Kidney (tissue), 14 donors: ENCODE data around the gene CDC42EP3. TPM values are rescaled to one million over a fixed set of nuclear protein-coding genes. Genes with fewer than 3 reads are reported as not detected.
A peak's percentile ranks its signal among the peaks of the same experiment; 100 is the strongest.

Experiments
- DNase-seq, 5 donors: peaks; one replicate each; pipeline ENCODE4 v3.0.0-alpha.2; 2013 to 2020
- FAIRE-seq: peaks from 2 replicates; lab custom pipeline; 2012; peaks lifted over from hg19 to GRCh38; lab: Jason Lieb, UNC
- H3K27ac ChIP-seq, 2 donors: one replicate each; pipeline ENCODE4 v1.7.0; 2013; ENCODE audit warnings: low read depth in 2 of 2, low read length in 2 of 2, inconsistent platforms in 1 of 2
- H3K27me3 ChIP-seq: one replicate; pipeline ENCODE4 v1.7.1; 2013; ENCODE audit warnings: low read length, inconsistent platforms; ENCODE audit not compliant: control insufficient read depth, insufficient read depth
- H3K36me3 ChIP-seq, 3 donors: one replicate each; pipeline versions ENCODE4 v1.7.0 to v1.7.1; 2013; ENCODE audit warnings: low read length in 3 of 3, control low read depth in 1 of 3, inconsistent platforms in 1 of 3; ENCODE audit not compliant: insufficient read depth in 3 of 3, control insufficient read depth in 2 of 3
- H3K4me1 ChIP-seq, 3 donors: one replicate each; pipeline versions ENCODE4 v1.7.0 to v1.7.1; 2013; ENCODE audit warnings: low read length in 3 of 3, inconsistent platforms in 1 of 3, low read depth in 1 of 3; ENCODE audit not compliant: control insufficient read depth in 2 of 3, insufficient read depth in 2 of 3
- H3K4me3 ChIP-seq, 3 donors: one replicate each; pipeline versions ENCODE4 v1.7.0 to v1.8.1; 2013; ENCODE audit warnings: low read length in 3 of 3, control low read depth in 1 of 3, inconsistent platforms in 1 of 3
- H3K9ac ChIP-seq, 3 donors: one replicate each; pipeline versions ENCODE4 v1.7.0 to v1.7.1; 2013; ENCODE audit warnings: low read length in 3 of 3, control low read depth in 1 of 3, inconsistent platforms in 1 of 3
- H3K9me3 ChIP-seq, 3 donors: one replicate each; pipeline versions ENCODE4 v1.7.0 to v1.7.1; 2013; ENCODE audit warnings: low read length in 3 of 3, control low read depth in 1 of 3, inconsistent platforms in 1 of 3; ENCODE audit not compliant: control insufficient read depth in 2 of 3, insufficient read depth in 1 of 3
- intact Hi-C: fragments of 100-400 bp; cut with DNase I; formaldehyde crosslinking; loops from one replicate; pipeline ENCODE4 v1.11.1; 2022
- polyA plus RNA-seq: library from polyadenylated mRNA; stranded (reverse); fragments of 350-450 nt; fragmentation: Illumina TruSeq; extraction: RNeasy Lipid Tissue Mini Kit (QIAGEN cat#74804); gene quantifications from one replicate; pipeline ENCODE4 v1.2.3, GENCODE V29; 2014; ENCODE audit warnings: low read depth, low replicate concordance; ENCODE audit not compliant: insufficient read depth
- total RNA-seq: library from RNA; stranded (reverse); fragmentation: NEBNext Ultra II Directional; extraction: Animal tissue kit (Norgen Biotek cat#: 25700); gene quantifications from one replicate; pipeline ENCODE4 v1.2.1, GENCODE V29; 2021
- TF ChIP-seq, protein P1 (sequence below): IDR thresholded peaks from 3 replicates; pipeline ENCODE4 v1.5.1; 2012; ENCODE audit warnings: mild to moderate bottlenecking, moderate library complexity, borderline replicate concordance; ENCODE audit not compliant: insufficient read depth; ENCODE audit errors: extremely low read depth
- donor health status: control.
- donor health status: control.
- donor health status: control.
- donor health status: control.
- donor health status: control.
- donor health status: DM: yes; HTN: yes; CAD: no.
- donor health status: Normal renal cell carcinoma (clear cell type).

CDC42EP3 gene
- total and polyA plus RNA-seq, 2 donors from 2014 or later: 21.3 to 34.1 TPM

DNA sequence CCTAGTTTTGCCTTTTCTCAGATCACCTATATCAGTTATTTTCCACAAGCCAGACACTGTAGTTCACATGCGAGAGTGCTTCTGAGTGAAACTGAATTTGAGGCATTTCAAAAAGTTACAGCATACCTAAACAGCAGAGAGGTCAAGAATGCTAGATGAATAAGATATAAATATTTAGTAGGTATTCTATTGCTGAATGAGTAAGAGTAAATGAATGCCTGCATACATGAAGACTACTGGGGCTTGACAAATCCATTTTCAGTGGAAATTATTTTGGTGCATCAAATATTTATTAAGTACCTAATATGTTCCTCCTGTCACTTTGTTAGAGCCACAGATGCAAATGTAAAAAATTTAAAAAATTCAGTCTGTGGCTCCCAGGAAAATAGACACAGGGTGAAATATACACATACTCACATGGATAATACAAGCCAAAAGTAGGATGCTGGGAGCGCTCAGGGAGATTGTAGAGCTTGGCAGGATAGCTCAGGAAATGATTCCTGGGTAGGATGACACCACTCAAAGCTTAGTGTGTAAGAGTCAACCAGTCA is 27.6 kb upstream of the CDC42EP3 start:
- FAIRE-seq: no peak
- no peak overlapping the region for H3K27ac ChIP-seq
- no peaks in the 10 kb centered on the region for H3K27me3 ChIP-seq
- no peak overlapping the region for H3K9ac ChIP-seq
- DNase-seq: peak in 2 of 5 donors; percentile 22 to 35
- H3K4me3 ChIP-seq: no peak overlapping the region
- intact Hi-C loops: no loop called here
- H3K9me3 ChIP-seq: no peaks in the 10 kb centered on the region
- no peaks in the 10 kb centered on the region for H3K36me3 ChIP-seq
- H3K4me1 ChIP-seq: no peaks in the 10 kb centered on the region
- TF ChIP-seq, protein P1, sequence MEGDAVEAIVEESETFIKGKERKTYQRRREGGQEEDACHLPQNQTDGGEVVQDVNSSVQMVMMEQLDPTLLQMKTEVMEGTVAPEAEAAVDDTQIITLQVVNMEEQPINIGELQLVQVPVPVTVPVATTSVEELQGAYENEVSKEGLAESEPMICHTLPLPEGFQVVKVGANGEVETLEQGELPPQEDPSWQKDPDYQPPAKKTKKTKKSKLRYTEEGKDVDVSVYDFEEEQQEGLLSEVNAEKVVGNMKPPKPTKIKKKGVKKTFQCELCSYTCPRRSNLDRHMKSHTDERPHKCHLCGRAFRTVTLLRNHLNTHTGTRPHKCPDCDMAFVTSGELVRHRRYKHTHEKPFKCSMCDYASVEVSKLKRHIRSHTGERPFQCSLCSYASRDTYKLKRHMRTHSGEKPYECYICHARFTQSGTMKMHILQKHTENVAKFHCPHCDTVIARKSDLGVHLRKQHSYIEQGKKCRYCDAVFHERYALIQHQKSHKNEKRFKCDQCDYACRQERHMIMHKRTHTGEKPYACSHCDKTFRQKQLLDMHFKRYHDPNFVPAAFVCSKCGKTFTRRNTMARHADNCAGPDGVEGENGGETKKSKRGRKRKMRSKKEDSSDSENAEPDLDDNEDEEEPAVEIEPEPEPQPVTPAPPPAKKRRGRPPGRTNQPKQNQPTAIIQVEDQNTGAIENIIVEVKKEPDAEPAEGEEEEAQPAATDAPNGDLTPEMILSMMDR: no peak

DNA sequence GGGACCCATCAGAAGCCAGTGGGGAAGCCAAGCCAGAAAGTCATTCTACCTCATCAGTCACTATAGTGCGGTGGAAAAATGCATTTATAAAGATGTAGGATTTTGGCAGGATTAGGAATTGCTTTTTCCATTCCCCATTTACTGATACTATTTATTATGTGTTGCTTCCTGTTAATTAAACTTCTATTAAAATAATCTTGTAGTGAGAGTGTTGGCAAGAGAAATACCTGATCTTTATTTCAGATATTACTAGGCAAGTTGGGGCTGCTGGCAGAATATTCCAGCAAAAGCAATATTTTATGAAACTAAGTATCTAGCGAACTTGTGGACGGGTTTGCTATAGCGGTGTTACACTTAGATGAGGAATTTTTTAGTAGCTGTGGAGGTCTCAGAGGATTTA is 23.9 kb upstream of the CDC42EP3 start:
- FAIRE-seq: no peak
- intact Hi-C loops: no loop called here
- Histone ChIP-seq H3K36me3 (no peaks in the 10 kb centered on the region), H3K27ac (no peak overlapping the region), H3K4me1 (no peaks in the 10 kb centered on the region), H3K4me3 (no peak overlapping the region), H3K9me3 (no peaks in the 10 kb centered on the region), H3K9ac (no peak overlapping the region), H3K27me3 (no peaks in the 10 kb centered on the region)
- no peak for DNase-seq
- TF ChIP-seq, protein P1: no peak

DNA sequence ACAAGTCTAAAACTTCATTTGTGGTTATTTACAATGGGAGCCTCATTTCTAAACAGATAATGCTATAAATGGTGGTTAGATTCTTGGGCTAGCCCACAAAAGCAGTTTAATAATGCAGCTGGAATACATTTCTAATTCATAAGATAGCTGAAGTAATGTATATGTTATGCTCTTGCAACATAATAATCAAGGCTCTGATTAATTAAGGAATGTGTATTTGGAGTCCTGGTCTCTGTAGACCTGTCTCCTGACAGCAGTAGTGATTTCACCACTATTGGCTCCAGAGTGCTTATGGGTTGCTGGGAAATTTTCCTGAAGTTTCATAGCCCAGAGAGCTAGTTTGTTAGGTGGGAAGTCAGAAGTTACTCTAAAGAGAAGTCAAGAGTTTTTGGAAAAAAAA is 21.3 kb upstream of the CDC42EP3 start:
- H3K4me1 ChIP-seq: no peaks in the 10 kb centered on the region
- no peak for DNase-seq
- no peak overlapping the region for H3K27ac ChIP-seq
- no peak overlapping the region for H3K9ac ChIP-seq
- H3K4me3 ChIP-seq: no peak overlapping the region
- intact Hi-C loops: no loop called here
- H3K36me3 ChIP-seq: no peaks in the 10 kb centered on the region
- no peaks in the 10 kb centered on the region for H3K27me3 ChIP-seq
- TF ChIP-seq, protein P1: no peak
- FAIRE-seq: no peak
- no peaks in the 10 kb centered on the region for H3K9me3 ChIP-seq

DNA sequence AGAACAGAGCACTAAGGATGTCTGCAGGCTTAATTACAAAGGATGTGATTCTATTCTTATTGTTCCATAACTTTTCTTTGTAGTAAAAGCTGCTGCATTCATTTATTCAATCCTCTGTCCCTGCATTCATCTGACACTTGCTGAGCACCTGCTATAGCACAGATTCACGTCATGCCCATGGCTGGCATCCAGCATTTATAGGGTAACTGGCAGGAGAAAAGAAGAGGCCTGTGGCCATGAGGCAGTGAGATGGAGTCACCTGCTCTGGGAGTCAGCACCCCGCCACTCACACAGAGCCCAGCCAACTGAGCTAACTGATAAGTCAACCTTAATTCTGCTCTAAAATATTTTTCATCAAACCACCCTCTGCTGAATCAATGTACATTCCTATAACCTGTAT is 18.3 kb upstream of the CDC42EP3 start:
- no peaks in the 10 kb centered on the region for H3K4me1 ChIP-seq
- H3K9me3 ChIP-seq: no peaks in the 10 kb centered on the region
- intact Hi-C loops: no loop called here
- DNase-seq (no peak), FAIRE-seq (no peak)
- no peak overlapping the region for H3K9ac ChIP-seq
- H3K27me3 ChIP-seq: no peaks in the 10 kb centered on the region
- H3K36me3 ChIP-seq: no peaks in the 10 kb centered on the region
- TF ChIP-seq, protein P1: no peak
- H3K27ac ChIP-seq: no peak overlapping the region
- no peak overlapping the region for H3K4me3 ChIP-seq
